ENCODE data around the gene CNRIP1. TPM values are rescaled to one million over a fixed set of nuclear protein-coding genes. Genes with fewer than 3 reads are reported as not detected.

CNRIP1 gene
- total and polyA plus RNA-seq, 8 donors: 16.9 to 50.8 (median 46.0) TPM

DNA sequence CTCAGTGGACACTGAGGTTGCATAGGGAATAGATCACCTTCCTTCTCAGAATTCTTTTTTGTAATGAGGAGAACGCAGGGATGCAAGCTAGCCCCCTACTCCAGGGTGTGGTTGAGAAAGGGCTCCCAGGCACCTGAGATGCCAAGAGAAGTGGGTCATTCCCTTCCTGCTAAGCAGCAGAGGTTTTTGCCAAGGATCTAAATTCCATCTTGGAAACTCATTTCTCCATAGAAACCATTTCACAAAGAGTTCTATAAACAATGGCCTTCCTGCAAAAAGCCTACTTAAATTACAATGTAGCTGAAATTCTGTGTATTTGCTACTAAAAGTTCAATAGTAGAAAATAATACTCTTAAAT lies 63.7 kb downstream of the CNRIP1 start:
- TF ChIP-seq, protein P1, sequence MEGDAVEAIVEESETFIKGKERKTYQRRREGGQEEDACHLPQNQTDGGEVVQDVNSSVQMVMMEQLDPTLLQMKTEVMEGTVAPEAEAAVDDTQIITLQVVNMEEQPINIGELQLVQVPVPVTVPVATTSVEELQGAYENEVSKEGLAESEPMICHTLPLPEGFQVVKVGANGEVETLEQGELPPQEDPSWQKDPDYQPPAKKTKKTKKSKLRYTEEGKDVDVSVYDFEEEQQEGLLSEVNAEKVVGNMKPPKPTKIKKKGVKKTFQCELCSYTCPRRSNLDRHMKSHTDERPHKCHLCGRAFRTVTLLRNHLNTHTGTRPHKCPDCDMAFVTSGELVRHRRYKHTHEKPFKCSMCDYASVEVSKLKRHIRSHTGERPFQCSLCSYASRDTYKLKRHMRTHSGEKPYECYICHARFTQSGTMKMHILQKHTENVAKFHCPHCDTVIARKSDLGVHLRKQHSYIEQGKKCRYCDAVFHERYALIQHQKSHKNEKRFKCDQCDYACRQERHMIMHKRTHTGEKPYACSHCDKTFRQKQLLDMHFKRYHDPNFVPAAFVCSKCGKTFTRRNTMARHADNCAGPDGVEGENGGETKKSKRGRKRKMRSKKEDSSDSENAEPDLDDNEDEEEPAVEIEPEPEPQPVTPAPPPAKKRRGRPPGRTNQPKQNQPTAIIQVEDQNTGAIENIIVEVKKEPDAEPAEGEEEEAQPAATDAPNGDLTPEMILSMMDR (IDR thresholded peaks at IDR 0.05): no peak
- DNase-seq (peak in 1 of 4 donors; percentile 22), ATAC-seq (no peak)
- Histone ChIP-seq H3K27ac (no peak overlapping the region), H3K27me3 (no peaks in the 10 kb centered on the region), H3K36me3 (no peaks in the 10 kb centered on the region), H3K4me1 (peaks cover 0 to 28% of the 10 kb centered on the region in 2 donors), H3K9me3 (no peaks in the 10 kb centered on the region), H3K4me3 (no peak overlapping the region)
- intact Hi-C loops (cut with DNase I): no loop called here

DNA sequence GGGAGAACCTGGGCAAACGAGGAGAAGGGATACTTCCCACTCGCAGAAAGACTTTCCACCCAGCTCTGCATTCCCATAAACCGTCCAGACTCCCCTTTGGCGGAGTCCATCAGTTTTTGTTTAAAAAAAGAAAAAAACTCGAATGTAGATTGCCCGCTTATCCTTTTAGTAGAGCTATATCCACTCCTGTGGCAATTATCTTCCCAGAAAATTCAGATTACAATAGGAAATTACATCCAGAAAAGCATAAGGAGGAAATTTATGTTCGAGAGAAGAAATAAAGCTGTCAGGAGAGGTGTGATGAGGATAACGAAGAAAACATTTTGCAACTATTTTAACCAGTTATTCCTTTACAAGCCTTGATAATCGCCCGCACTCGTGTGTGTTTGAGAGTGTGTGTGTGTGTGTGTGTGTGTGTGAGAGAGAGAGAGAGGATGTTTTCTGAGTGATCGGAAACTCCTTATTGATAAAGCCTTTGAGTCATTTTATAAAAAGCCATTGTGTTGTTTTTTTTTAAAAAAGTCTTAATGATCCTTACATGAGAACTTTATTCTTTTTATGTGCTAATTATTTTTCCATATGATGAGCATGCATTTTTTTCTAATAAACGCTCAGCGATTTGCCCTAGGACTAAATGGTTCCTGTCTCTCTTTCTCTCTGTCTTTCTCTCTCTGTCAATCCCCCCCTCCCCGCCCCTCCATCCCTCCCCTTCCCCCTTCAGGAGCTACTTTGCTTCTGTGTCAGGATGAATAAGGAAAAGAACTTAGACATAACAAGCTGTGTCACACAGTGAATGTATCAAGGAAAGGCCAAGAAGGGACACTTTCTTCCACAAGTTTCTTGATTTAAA lies 66.3 kb downstream of the CNRIP1 start:
- H3K27me3 ChIP-seq: no peaks in the 10 kb centered on the region
- H3K27ac ChIP-seq: peak overlapping the region; percentile 96 to 99
- no peaks in the 10 kb centered on the region for H3K36me3 ChIP-seq
- H3K9me3 ChIP-seq: no peaks in the 10 kb centered on the region
- peak overlapping the region; percentile 75 to 81 for H3K4me3 ChIP-seq
- ATAC-seq (peak; percentile 16), DNase-seq (peak in 1 of 4 donors; percentile 24)
- H3K4me1 ChIP-seq: peaks cover 15 to 53% of the 10 kb centered on the region in 2 donors
- TF ChIP-seq, protein P1 (IDR thresholded peaks at IDR 0.05): no peak
- intact Hi-C loops (cut with DNase I): no loop called here

DNA sequence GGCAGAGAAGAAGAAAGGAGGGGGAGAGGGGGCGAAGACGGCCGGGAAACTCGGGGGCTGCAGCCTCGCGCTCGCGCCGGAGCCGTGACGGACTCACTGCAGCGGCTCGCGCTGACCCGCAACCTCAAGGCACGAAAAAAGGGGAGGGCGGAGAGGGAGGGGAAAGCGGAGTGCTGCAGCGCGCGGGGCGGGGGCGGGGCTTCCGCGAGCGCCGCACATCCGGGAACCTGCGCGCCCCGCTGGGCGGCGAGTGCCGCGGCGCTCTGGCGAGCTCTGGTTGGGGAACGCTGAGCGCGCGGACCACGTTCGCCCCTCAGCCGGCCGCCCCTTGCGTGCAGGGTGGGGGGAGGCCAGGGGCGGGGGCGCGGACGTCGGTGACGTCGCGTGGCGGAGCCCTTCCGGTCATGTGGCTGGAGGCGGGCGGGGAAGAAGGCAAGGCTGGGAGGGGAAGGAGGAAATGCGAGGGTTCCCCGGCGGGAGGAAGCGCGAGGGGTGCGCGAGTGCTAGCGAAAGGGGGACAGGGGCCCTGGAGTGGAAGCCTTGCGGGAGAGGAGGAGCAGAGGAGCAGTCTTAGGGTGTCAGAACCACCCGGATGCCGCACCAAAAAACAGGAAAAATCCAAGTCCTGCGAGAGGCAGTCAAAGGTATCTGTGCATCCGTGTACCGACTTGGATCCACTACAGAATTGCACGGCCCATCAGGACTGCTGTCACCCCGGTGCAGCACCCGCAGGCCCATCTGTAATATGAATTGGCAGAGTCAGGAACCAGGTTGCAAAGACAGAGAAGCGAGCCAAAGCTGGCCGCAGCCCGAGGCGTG lies 67.1 kb downstream of the CNRIP1 start, which contains the start of gene PPP3R1:
TSS of gene PPP3R1 (minus strand) at position 133 of the 819 bp plus-strand sequence. CDS start 405 bp downstream, outside the sequence.
- peak within 1 kb of the TSS; percentile 75 to 81 for H3K4me3 ChIP-seq
- H3K9me3 ChIP-seq: no peaks in the 10 kb centered on the region
- peaks cover 15 to 61% of the 10 kb centered on the region in 2 donors for H3K4me1 ChIP-seq
- ATAC-seq (peak; percentile 92), DNase-seq (peak; percentile 95 to 98 (median 97))
- intact Hi-C loops (cut with DNase I): no loop called here
- TF ChIP-seq, protein P1 (IDR thresholded peaks at IDR 0.05): no peak
- H3K27ac ChIP-seq: peak within 1 kb of the TSS; percentile 96 to 99
- H3K36me3 ChIP-seq: no peaks in the 10 kb centered on the region
- H3K27me3 ChIP-seq: no peaks in the 10 kb centered on the region

DNA sequence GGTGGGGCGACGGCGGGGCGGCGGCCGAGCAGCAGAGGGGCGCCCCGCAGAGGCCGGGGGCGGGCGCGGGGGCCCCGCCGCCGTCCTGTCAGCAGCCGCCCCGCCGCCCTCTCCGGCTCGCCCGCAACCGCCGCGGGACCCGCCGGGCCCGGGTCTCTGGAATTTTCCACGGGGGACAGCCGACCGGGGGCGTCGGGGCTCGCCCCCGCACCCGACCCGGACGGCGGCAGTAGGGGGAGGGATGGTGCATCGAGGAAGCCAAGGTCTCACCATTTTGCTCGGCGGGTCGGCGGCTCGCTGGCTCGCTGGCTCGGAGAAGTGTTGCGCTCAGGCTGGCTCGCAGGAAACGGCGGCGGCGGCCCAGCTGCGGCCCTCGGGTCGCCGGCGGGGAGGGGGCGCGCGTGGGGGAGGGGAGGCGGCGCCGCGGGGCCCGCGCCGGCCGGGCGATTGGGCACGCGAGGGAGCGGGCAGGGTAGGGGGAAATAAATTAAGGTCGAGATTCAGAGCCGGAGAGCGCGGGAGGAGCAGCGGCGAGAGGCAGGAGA lies 67.8 kb downstream of the CNRIP1 start:
- DNase-seq (peak in 3 of 4 donors; percentile 23 to 87 (median 45)), ATAC-seq (peak; percentile 1)
- Histone ChIP-seq H3K4me3 (peak overlapping the region; percentile 75 to 81), H3K4me1 (peaks cover 15 to 68% of the 10 kb centered on the region in 2 donors), H3K36me3 (no peaks in the 10 kb centered on the region), H3K27me3 (no peaks in the 10 kb centered on the region), H3K9me3 (no peaks in the 10 kb centered on the region), H3K27ac (peak overlapping the region; percentile 96 to 99)
- intact Hi-C loops (cut with DNase I): no loop called here
- TF ChIP-seq, protein P1 (IDR thresholded peaks at IDR 0.05): no peak
